Measurements from ENCODE around the gene OSMR. TPM values are rescaled to one million over a fixed set of nuclear protein-coding genes. Genes with fewer than 3 reads are reported as not detected.

The OSMR gene
- total RNA-seq, 1 donor from 2014 or later: 0.04 TPM

- no peak for ATAC-seq (ENCODE audit: low read depth)
- intact Hi-C loops (cut with micrococcal nuclease): loop anchor here (1.0 to 5.0 kb wide), 2 partner anchors 368 to 387 kb away; no protein-coding TSS in a partner anchor
Measured at GRCh38 chr5:38809388-38810359, 36.1 kb upstream of the OSMR start.

GRCh38 chr5:38814879-38815278 lies 30.9 kb upstream of the OSMR start:
- ATAC-seq (ENCODE audit: low read depth) (no peak), DNase-seq (no peak)
- CTCF ChIA-PET: no interaction called here
- TF ChIP-seq CTCF (IDR thresholded peaks at IDR 0.05): no peak
- intact Hi-C loops (cut with micrococcal nuclease): loop anchor here (5.0 kb wide), 1 partner anchor 393 kb away; no protein-coding TSS in a partner anchor
- peaks cover 11% of the 10 kb centered on the region for H3K27me3 Mint-ChIP-seq
- no peaks in the 10 kb centered on the region for H3K36me3 Mint-ChIP-seq (ENCODE audit: low read depth)
- H3K4me3 Mint-ChIP-seq: no peak overlapping the region
- H3K27ac Mint-ChIP-seq: no peak overlapping the region
- no peaks in the 10 kb centered on the region for H3K9me3 Mint-ChIP-seq
- POLR2A ChIA-PET: no interaction called here
- H3K4me1 Mint-ChIP-seq: no peaks in the 10 kb centered on the region

More at GRCh38 chr5:38809388-38810359, 36.1 kb upstream of the OSMR start:
- Mint-ChIP-seq H3K27me3 (peaks cover 17% of the 10 kb centered on the region), H3K9me3 (no peaks in the 10 kb centered on the region), H3K4me3 (no peak overlapping the region), H3K36me3 (ENCODE audit: low read depth) (no peaks in the 10 kb centered on the region), H3K27ac (no peak overlapping the region), H3K4me1 (no peaks in the 10 kb centered on the region)
- ChIA-PET CTCF (interaction anchor here (1.7 to 3.5 kb wide), 2 partner anchors 368 to 389 kb away, joined by 5 to 29 read pairs; no protein-coding TSS in a partner anchor), POLR2A (no interaction called here)
- no peak for DNase-seq
- no peak for TF ChIP-seq CTCF (IDR thresholded peaks at IDR 0.05)

- H3K4me1 Mint-ChIP-seq: no peaks in the 10 kb centered on the region
- ChIA-PET CTCF (no interaction called here), POLR2A (no interaction called here)
- H3K36me3 Mint-ChIP-seq (ENCODE audit: low read depth): no peaks in the 10 kb centered on the region
- no peaks in the 10 kb centered on the region for H3K9me3 Mint-ChIP-seq
- DNase-seq: no peak
- intact Hi-C loops (cut with micrococcal nuclease): no loop called here
- no peak overlapping the region for H3K27ac Mint-ChIP-seq
- H3K4me3 Mint-ChIP-seq: no peak overlapping the region
- no peak for ATAC-seq (ENCODE audit: low read depth)
- H3K27me3 Mint-ChIP-seq: peaks cover 11% of the 10 kb centered on the region
- TF ChIP-seq CTCF (IDR thresholded peaks at IDR 0.05): no peak
Measured at GRCh38 chr5:38816083-38817030, 29.5 kb upstream of the OSMR start.

- intact Hi-C loops (cut with micrococcal nuclease): no loop called here
- no peaks in the 10 kb centered on the region for H3K4me1 Mint-ChIP-seq
- H3K4me3 Mint-ChIP-seq: no peak overlapping the region
- H3K27ac Mint-ChIP-seq: no peak overlapping the region
- DNase-seq (no peak), ATAC-seq (ENCODE audit: low read depth) (no peak)
- no peaks in the 10 kb centered on the region for H3K36me3 Mint-ChIP-seq (ENCODE audit: low read depth)
- H3K9me3 Mint-ChIP-seq: no peaks in the 10 kb centered on the region
- ChIA-PET CTCF (interaction anchor here (0.6 kb wide), 1 partner anchor 498 kb away, joined by 3 read pairs; no protein-coding TSS in a partner anchor), POLR2A (no interaction called here)
- no peak for TF ChIP-seq CTCF (IDR thresholded peaks at IDR 0.05)
- H3K27me3 Mint-ChIP-seq: peaks cover 1% of the 10 kb centered on the region
Measured at GRCh38 chr5:38821679-38822078, 24.1 kb upstream of the OSMR start.

Data from activated B cell treated with CpG ODN at 0.5 μM for 24 hours (primary cell).